HT-29 (cell line): Measurements from ENCODE around the gene ZFPL1. TPM values are rescaled to one million over a fixed set of nuclear protein-coding genes. Genes with fewer than 3 reads are reported as not detected.

ENCODE experiments used
- DNase-seq: peaks from one replicate; pipeline ENCODE4 v3.0.0-alpha.2; 2015; ENCODE audit warnings: low spot score
- total RNA-seq: library from RNA; depleted of rRNA; stranded (reverse); fragments of >200 nt; shearing (Covaris generic); gene quantifications from 2 replicates; pipeline ENCODE4 v1.2.3, GENCODE V29; 2014

Gene ZFPL1
- total RNA-seq, 1 experiment from 2014 or later: 124 TPM

GRCh38 chr11:65059959-65060824 is 23.8 kb upstream of the ZFPL1 start:
- DNase-seq: no peak

- DNase-seq: peak; percentile 34
These were observed 23.1 kb upstream of the ZFPL1 start for GRCh38 chr11:65060913-65061408.

DNA sequence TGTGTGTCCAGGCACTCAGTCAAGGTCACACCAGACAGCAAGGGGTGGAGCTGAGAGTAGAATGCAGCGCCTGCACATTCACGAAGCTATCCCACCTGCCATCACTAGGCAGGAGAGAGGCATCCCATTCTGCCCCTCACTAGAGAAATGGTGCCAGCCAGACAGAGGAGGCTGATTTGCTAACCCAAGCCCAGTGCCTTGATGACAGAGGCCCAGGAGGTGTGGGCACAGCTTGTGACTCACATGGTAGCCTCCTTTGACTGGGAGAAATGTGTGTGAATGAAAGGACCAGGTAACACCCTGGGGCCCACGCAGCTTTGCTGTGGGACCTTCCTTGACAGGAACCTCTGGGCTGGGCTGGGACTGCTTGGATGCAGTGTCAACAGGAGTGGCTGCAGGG is 20.5 kb upstream of the ZFPL1 start:
- no peak for DNase-seq

DNA sequence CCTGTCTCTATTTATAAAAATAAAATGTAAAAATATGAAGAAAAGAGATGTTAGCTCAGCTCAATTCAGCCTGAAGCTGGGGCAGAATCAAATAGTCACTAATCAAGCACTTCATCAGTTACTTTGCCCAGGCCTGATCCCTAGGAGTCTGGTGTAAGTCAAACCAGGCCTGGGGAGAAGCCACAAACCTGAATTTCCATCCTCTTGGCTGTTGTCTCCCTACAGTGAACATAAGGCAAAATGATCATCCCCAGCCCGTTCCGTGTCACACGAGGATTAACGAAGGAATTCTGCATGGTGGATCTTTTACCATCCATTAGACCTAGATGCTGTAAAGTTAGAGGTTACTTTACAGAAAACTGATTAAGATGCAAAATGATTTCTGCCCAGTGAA is 19.2 kb upstream of the ZFPL1 start:
- no peak for DNase-seq

DNA sequence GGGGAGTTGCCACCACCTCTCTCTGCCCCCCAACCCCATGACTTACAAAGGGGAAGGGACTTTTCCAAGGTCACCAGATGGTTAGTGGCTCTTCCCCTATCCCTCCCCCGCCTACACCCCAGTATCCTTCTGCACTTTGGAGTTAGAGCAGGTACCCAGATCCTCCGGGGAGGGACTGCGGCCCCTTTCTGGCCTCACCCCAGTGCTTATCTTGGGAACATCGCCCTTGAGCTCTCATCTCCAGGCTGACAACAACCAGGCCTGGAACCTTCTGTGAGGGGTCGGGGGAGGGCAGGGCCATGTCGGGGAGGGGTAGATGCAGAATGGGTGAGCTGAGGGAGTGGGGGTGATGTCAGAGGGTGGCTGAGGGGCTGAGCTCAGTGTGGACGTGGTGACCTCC is 18.2 kb upstream of the ZFPL1 start:
- DNase-seq: no peak

DNA sequence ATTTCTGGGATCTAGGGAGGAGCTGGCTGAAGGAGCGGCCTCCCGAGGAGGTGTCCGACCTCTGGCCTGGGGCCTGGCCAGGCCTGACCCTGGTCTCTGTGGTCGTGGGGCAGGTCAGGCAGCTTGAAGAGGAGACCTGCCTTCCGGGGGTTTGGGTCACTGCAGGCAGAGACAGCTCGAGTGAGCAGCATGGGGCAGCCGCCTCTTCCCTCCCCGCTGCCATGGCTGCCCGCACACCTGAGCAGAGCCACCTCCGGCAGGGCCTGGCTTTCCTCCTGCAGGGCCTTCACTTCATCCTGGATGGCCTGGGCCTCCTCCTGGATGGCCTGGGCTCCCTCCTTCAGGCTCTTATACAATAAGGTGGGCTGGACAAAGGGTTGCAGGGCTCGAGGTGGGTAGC is 17.7 kb upstream of the ZFPL1 start:
- no peak for DNase-seq

DNA sequence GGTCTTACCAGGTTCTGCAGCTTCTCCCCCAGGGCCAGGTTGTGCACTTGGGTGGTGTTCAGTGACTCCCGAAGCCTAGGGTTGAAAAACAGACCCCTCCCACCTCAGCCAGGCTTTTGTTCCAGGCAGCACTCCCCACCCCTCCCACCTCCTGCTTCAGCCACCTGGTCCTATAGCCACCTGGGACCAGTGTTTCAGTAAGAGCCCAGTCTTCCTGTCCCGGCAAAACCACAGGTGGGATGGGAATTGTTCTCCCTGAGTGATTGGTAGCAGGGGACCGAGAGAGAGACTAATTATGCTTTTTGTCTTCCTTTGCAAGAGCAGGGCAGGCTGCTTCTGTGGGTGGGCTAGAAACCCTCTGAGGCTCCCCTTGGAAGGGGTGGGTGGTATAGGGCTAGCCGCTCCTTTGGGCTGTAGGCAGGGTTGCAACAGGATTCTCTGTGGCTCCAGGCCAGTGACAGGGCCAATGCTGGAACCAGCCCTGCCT is 17.2 kb upstream of the ZFPL1 start:
- DNase-seq: no peak

- no peak for DNase-seq
These were observed 16.6 kb upstream of the ZFPL1 start for GRCh38 chr11:65067446-65067845.

DNA sequence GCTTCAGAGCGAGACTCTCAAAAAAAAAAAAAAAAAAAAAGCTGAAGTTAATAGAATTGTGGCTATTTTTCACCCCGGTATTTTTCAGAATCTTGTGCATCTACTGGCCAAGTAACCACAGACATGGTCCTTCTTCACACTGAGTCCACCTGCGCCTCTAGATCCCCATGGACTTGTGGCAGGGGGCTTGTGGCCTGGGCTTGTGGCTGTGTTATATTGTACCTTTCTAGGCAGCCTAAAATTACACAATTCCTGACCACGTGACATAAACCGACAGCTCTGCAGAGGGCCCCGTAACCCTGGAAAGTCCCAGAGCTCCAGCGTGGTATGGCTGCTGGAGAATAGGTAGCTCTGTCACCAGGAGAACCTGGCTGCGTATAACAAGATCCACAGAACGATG is 14.8 kb upstream of the ZFPL1 start:
- DNase-seq: no peak

DNA sequence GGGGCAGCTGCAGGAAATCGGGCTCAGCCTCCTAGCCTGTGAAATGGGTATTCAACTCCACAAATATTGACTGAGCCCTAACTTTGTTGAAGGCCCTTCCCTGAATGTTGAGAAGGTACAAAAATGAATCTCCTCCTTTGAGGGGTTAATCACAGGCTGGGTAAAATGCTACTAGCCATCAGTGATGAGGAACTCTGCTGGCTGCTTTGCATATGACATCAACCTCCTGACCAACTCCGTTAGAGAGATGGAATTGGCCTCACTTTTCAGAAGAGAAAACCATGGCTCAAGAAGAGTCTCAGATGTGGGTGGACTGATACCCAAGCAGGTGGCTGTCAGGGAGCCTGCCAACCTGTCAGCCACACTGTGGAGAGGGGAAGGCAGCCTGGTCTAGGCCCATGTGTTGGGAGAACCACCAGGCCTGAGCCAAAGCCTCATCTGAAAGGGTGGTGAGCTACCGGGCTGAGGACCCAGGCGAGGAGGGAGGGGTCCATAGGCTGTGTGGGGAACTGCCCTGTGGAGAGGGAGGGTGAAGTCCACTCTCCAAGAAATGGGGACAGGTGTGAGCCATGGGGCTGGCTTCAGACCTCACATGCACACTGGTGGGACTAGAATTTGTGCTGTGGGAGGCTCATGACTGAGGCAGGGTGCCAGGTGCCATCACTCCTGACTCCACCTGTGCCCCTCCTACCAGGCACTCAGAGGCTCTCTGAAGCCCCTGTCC is 12.0 kb upstream of the ZFPL1 start:
- no peak for DNase-seq

GRCh38 chr11:65072631-65072966 is 11.4 kb upstream of the ZFPL1 start:
- no peak for DNase-seq

GRCh38 chr11:65077451-65077850 is 6.6 kb upstream of the ZFPL1 start:
- no peak for DNase-seq

- peak; percentile 78 for DNase-seq
These were observed 5.9 kb upstream of the ZFPL1 start for GRCh38 chr11:65078151-65078550.

GRCh38 chr11:65078786-65079342 is 5.2 kb upstream of the ZFPL1 start:
- DNase-seq: no peak

GRCh38 chr11:65083134-65083833 is 738 bp upstream of the ZFPL1 start:
- peak; percentile 26 for DNase-seq

DNA sequence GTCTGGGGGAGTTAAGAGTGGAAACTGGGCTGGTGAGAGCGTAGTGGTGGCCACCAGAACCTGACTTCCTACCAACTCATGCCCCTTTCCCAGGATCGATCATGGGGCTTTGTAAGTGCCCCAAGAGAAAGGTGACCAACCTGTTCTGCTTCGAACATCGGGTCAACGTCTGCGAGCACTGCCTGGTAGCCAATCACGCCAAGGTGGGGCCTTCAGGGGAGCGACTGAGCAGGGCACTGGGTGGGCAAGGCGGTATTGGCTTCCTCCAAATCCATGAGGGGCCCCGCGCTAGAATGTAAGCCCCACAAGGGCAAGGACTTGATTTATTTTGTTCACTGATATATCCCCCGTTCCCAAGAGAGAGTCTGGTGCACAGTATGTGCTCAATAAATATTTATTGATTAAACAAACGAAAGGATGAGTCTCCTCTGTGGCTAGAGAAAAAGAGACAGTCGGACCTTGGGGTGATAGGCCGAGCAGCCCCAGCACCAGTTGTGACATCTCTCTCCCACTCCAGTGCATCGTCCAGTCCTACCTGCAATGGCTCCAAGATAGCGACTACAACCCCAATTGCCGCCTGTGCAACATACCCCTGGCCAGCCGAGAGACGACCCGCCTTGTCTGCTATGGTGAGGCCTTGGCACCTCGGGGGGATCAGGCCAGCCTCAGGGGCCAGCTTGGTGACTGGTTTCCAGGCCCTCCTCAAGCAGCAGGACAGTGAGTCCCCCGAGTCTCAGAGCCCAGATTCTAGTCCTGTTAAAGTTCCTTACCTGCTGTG is 765 bp downstream of the ZFPL1 start:
- DNase-seq: no peak

GRCh38 chr11:65085446-65085845 is 1.4 kb downstream of the ZFPL1 start:
- no peak for DNase-seq

DNA sequence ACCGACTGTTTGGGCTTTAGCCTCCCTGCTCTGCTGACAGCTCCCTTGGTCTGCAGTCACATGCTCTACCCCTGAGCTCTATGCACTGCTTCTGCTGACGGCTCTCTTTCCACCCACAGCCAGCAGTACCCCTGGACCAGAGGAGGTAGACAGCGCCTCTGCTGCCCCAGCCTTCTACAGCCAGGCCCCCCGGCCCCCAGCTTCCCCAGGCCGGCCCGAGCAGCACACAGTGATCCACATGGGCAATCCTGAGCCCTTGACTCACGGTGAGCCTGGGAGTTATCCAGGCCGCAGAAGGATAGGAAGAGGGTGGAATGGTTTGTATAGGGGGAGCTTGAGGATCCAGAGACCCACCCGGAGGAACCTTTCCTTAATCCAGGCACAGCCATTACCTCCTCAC is 2.8 kb downstream of the ZFPL1 start:
- DNase-seq: no peak

- DNase-seq: no peak
These were observed 3.2 kb downstream of the ZFPL1 start for GRCh38 chr11:65087216-65087615.

DNA sequence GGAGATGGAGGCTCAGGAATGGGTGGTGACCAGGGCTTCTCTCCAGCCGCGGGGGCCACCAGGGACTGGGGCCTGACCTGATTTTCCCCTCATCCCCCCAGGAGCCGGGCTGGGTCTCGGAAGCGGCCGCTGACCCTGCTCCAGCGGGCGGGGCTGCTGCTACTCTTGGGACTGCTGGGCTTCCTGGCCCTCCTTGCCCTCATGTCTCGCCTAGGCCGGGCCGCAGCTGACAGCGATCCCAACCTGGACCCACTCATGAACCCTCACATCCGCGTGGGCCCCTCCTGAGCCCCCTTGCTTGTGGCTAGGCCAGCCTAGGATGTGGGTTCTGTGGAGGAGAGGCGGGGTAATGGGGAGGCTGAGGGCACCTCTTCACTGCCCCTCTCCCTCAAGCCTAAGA is 3.8 kb downstream of the ZFPL1 start:
- no peak for DNase-seq

DNA sequence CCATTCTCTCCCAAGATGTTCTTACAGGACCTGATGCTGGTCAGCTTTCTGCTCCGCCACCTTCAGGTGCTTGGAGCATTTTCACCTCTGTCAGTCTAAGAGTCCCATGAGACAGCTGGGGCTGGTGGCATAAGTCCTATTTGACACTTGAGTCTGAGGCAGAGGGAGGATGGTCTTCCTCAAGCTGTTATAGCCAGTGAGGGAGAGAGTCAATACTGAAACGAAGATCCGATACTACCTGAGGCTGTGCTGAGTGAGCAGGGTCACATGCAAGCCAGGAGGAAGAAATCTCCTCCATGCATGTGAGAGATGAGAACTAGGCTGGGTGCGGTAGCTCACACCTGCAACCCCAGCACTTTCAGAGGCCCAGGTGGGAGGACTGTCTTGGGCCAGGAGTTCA is 5.6 kb downstream of the ZFPL1 start:
- peak; percentile 17 for DNase-seq
